H1 (cell line): ENCODE measurements around the gene ADARB2. TPM values are rescaled to one million over a fixed set of nuclear protein-coding genes. Genes with fewer than 3 reads are reported as not detected.

ENCODE experiments used
- CTCF ChIA-PET: fragments of 300-600 bp; sonication (Branson Sonifier 250); formaldehyde crosslinking; loops from one replicate; lab custom pipeline; 2021; ENCODE audit not compliant: partially characterized antibody; lab: Charles Lee
- POLR2A ChIA-PET: fragments of 300-600 bp; sonication (Branson Sonifier 250); formaldehyde crosslinking; loops from one replicate; lab custom pipeline; 2021; ENCODE audit warnings: inconsistent platforms; ENCODE audit not compliant: partially characterized antibody; lab: Charles Lee
- DNase-seq, 2 experiments: peaks; one replicate each; pipeline versions ENCODE4 v3.0.0 to v3.0.0-alpha.2; 2010 to 2022; ENCODE audit warnings: low spot score in 2 of 2, low read depth in 1 of 2, mixed read lengths in 1 of 2
- FAIRE-seq: peaks from 2 replicates; lab custom pipeline; 2011; peaks lifted over from hg19 to GRCh38; lab: Jason Lieb, UNC
- H2AFZ ChIP-seq: 2 replicates; pipeline ENCODE4 v1.8.1; 2012; ENCODE audit warnings: low read length, inconsistent platforms
- H2AK5ac ChIP-seq: 2 replicates; pipeline ENCODE4 v1.6.1; 2013; ENCODE audit warnings: low read depth, low read length
- H2BK120ac ChIP-seq: replicated peaks from 2 replicates; pipeline ENCODE3; 2013; ENCODE audit warnings: low read depth, low read length, inconsistent platforms
- H2BK12ac ChIP-seq: 2 replicates; pipeline ENCODE4 v1.6.1; 2013; ENCODE audit warnings: low read depth, low read length
- H2BK15ac ChIP-seq: 2 replicates; pipeline ENCODE4 v1.6.1; 2013; ENCODE audit warnings: low read length
- H2BK20ac ChIP-seq: 2 replicates; pipeline ENCODE4 v1.6.1; 2013; ENCODE audit warnings: low read length
- H2BK5ac ChIP-seq: 2 replicates; pipeline ENCODE4 v1.6.1; 2013; ENCODE audit warnings: low read depth, low read length
- H3K14ac ChIP-seq: 2 replicates; pipeline ENCODE4 v1.6.1; 2013; ENCODE audit warnings: inconsistent platforms; ENCODE audit not compliant: insufficient read length
- H3K18ac ChIP-seq: 2 replicates; pipeline ENCODE4 v1.6.1; 2013; ENCODE audit warnings: low read length; ENCODE audit errors: extremely low read depth
- H3K23ac ChIP-seq: 2 replicates; pipeline ENCODE4 v1.6.1; 2013; ENCODE audit warnings: inconsistent platforms; ENCODE audit not compliant: insufficient read length
- H3K23me2 ChIP-seq: 2 replicates; pipeline ENCODE4 v1.6.1; 2013; ENCODE audit warnings: low read depth, low read length
- H3K27ac ChIP-seq: 2 replicates; pipeline ENCODE4 v1.6.1; 2011; ENCODE audit warnings: low read depth, low read length, inconsistent platforms
- H3K27me3 ChIP-seq, 4 experiments: replicated peaks in 1 of 4; 1 replicate in 1 of 4; 2 replicates in 3 of 4; pipeline versions ENCODE4 v1.6.1 to v1.8.1; 2011 to 2013; ENCODE audit warnings: low read length in 3 of 4, mild to moderate bottlenecking in 3 of 4, inconsistent platforms in 2 of 4, mixed read lengths in 2 of 4, moderate library complexity in 1 of 4; ENCODE audit not compliant: control insufficient read depth in 3 of 4, insufficient read depth in 3 of 4; ENCODE audit errors: extremely low read depth in 1 of 4
- H3K36me3 ChIP-seq, 4 experiments: 2 replicates each; pipeline versions ENCODE4 v1.6.1 to v1.8.1; 2011 to 2013; ENCODE audit warnings: mild to moderate bottlenecking in 4 of 4, low read length in 3 of 4, moderate library complexity in 2 of 4, control low read depth in 1 of 4, inconsistent platforms in 1 of 4; ENCODE audit not compliant: insufficient read depth in 4 of 4, control insufficient read depth in 2 of 4
- H3K4ac ChIP-seq: replicated peaks from 2 replicates; pipeline ENCODE3; 2013; ENCODE audit warnings: low read length, low read depth, mixed read lengths, inconsistent platforms; ENCODE audit not compliant: insufficient read length
- H3K4me1 ChIP-seq, 4 experiments: replicated peaks in 1 of 4; 1 replicate in 1 of 4; 2 replicates in 3 of 4; pipeline versions ENCODE4 v1.6.1 to v1.8.1; 2011 to 2013; ENCODE audit warnings: low read length in 3 of 4, inconsistent platforms in 2 of 4, mixed read lengths in 1 of 4; ENCODE audit not compliant: insufficient read depth in 4 of 4, control insufficient read depth in 3 of 4
- H3K4me2 ChIP-seq, 2 experiments: 2 replicates each; pipeline versions ENCODE4 v1.6.1 to v1.8.1; 2011 to 2013; ENCODE audit warnings: low read depth in 2 of 2, low read length in 2 of 2, control low read depth in 1 of 2, inconsistent platforms in 1 of 2, mild to moderate bottlenecking in 1 of 2; ENCODE audit not compliant: insufficient read depth in 1 of 2
- H3K4me3 ChIP-seq, 4 experiments: fragments of 200-600, 300-600 bp in 1 of 4; sonication (generic), shearing (Covaris generic), sonication (Bioruptor Twin) in 1 of 4; 2 replicates each; pipeline versions ENCODE4 v1.5.1 to v1.8.1; 2011 to 2016; ENCODE audit warnings: low read length in 4 of 4, low read depth in 3 of 4, control low read depth in 2 of 4, inconsistent platforms in 2 of 4, mild to moderate bottlenecking in 2 of 4, mixed read lengths in 1 of 4, moderate library complexity in 1 of 4; ENCODE audit not compliant: insufficient read depth in 2 of 4; ENCODE audit errors: extremely low read depth in 1 of 4
- H3K56ac ChIP-seq: replicated peaks from 2 replicates; pipeline ENCODE3; 2013; ENCODE audit warnings: low read depth, mild to moderate bottlenecking, mixed read lengths, low read length, inconsistent platforms; ENCODE audit not compliant: insufficient read length
- H3K79me1 ChIP-seq: 2 replicates; pipeline ENCODE4 v1.6.1; 2013; ENCODE audit warnings: low read depth, low read length, control low read depth
- H3K79me2 ChIP-seq, 2 experiments: 2 replicates each; pipeline versions ENCODE4 v1.6.1 to v1.8.1; 2012 to 2013; ENCODE audit warnings: low read length in 2 of 2, mild to moderate bottlenecking in 2 of 2, inconsistent platforms in 1 of 2; ENCODE audit not compliant: insufficient read depth in 2 of 2, control insufficient read depth in 1 of 2
- H3K9ac ChIP-seq, 4 experiments: replicated peaks in 1 of 4; 1 replicate in 1 of 4; 2 replicates in 3 of 4; pipeline versions ENCODE4 v1.6.1 to v1.8.1; 2011 to 2013; ENCODE audit warnings: low read depth in 3 of 4, low read length in 3 of 4, control low read depth in 2 of 4, mild to moderate bottlenecking in 2 of 4, moderate library complexity in 2 of 4, inconsistent platforms in 1 of 4; ENCODE audit errors: extremely low read depth in 1 of 4
- H3K9me3 ChIP-seq, 2 experiments: 2 replicates each; pipeline versions ENCODE4 v1.6.1 to v1.8.1; 2012 to 2013; ENCODE audit warnings: mild to moderate bottlenecking in 2 of 2, moderate library complexity in 2 of 2, control low read depth in 1 of 2, inconsistent platforms in 1 of 2, low read depth in 1 of 2, low read length in 1 of 2, mixed read lengths in 1 of 2; ENCODE audit not compliant: insufficient read depth in 2 of 2
- H4K20me1 ChIP-seq, 2 experiments: replicated peaks in 1 of 2; 2 replicates each; pipeline versions ENCODE3 to v1.8.1; 2011 to 2013; ENCODE audit warnings: inconsistent platforms in 2 of 2, low read length in 2 of 2, mild to moderate bottlenecking in 1 of 2; ENCODE audit not compliant: insufficient read depth in 2 of 2, control insufficient read depth in 1 of 2
- H4K5ac ChIP-seq: 2 replicates; pipeline ENCODE4 v1.6.1; 2013; ENCODE audit warnings: low read length, low read depth, mixed read lengths, inconsistent platforms; ENCODE audit not compliant: insufficient read length
- H4K8ac ChIP-seq: 2 replicates; pipeline ENCODE4 v1.8.0; 2013; ENCODE audit warnings: mild to moderate bottlenecking, moderate library complexity, low read length, inconsistent platforms; ENCODE audit not compliant: insufficient read depth; ENCODE audit errors: extremely low read depth
- H4K91ac ChIP-seq: replicated peaks from 2 replicates; pipeline ENCODE3; 2013; ENCODE audit warnings: low read length, mixed read lengths, inconsistent platforms; ENCODE audit not compliant: insufficient read length
- CBX8 ChIP-seq: fragments of 300-800, 300-1000 bp; sonication (generic); IDR thresholded peaks from 2 replicates; pipeline ENCODE4 v1.7.1; 2016; ENCODE audit warnings: low read depth, low read length, borderline replicate concordance
- CREB1 ChIP-seq: IDR thresholded peaks from 2 replicates; pipeline ENCODE4 v1.6.1; 2012; ENCODE audit warnings: inconsistent platforms
- TAF7 ChIP-seq: optimal IDR thresholded peaks from 2 replicates; pipeline ENCODE3; 2011; ENCODE audit warnings: low read depth, mild to moderate bottlenecking, inconsistent platforms, low read length, moderate library complexity, borderline replicate concordance
- TCF12 ChIP-seq: IDR thresholded peaks from 2 replicates; pipeline ENCODE4 v1.6.1; 2011; ENCODE audit warnings: low read depth, mild to moderate bottlenecking, low read length
- TEAD4 ChIP-seq: IDR thresholded peaks from 2 replicates; pipeline ENCODE4 v1.6.1; 2012; ENCODE audit warnings: low read depth, low read length, inconsistent platforms, mixed read lengths
- WGBS, 2 experiments: shearing (Covaris generic) in 1 of 2; methylation state at CpG; one replicate each; pipeline versions ENCODE4 v1.1.6 to v1.1.7; 2013 to 2015; ENCODE audit warnings: low lambda C conversion rate in 2 of 2, mixed read lengths in 2 of 2, inconsistent platforms in 1 of 2, low coverage in 1 of 2, missing lambda C conversion rate in 1 of 2; ENCODE audit not compliant: insufficient replicate concordance in 2 of 2, insufficient coverage in 1 of 2, insufficient read length in 1 of 2; ENCODE audit errors: extremely low coverage in 1 of 2, missing lambda C conversion rate in 1 of 2; 5-methylcytosine and 5-hydroxymethylcytosine counted together
- polyA plus RNA-seq, 7 experiments: library from polyadenylated mRNA; depleted of rRNA in 3 of 7; stranded (reverse) in 5 of 7; unstranded in 2 of 7; fragments of >200 nt in 5 of 7; fragments of 200-250 nt in 2 of 7; gene quantifications; 1 replicate in 5 of 7; 2 replicates in 1 of 7; 4 replicates in 1 of 7; pipeline versions ENCODE4 v1.2.1 to v1.2.3, GENCODE V29; 2011 to 2013; ENCODE audit warnings: missing spikeins in 2 of 7, mixed read lengths in 2 of 7
- total RNA-seq: library from RNA; stranded (reverse); fragmentation: NEBNext Ultra II Directional; extraction: Animal tissue kit (Norgen Biotek cat#: 25700); gene quantifications from 2 replicates; pipeline ENCODE4 v1.2.1, GENCODE V29; 2021
- TF ChIP-seq, protein P1 (sequence below): IDR thresholded peaks from 2 replicates; pipeline ENCODE4 v1.6.1; 2012; ENCODE audit warnings: inconsistent platforms
- TF ChIP-seq, protein P2 (sequence below): IDR thresholded peaks from 2 replicates; pipeline ENCODE4 v1.6.1; 2011; ENCODE audit warnings: low read depth, mild to moderate bottlenecking, low read length; ENCODE audit not compliant: insufficient read depth

Gene ADARB2
- total and polyA plus RNA-seq, 2 of the 8 experiments (the other 6 are each of a cell fraction or from before 2014, with no cell fraction given), result 2.2 to 2.8 TPM

DNA sequence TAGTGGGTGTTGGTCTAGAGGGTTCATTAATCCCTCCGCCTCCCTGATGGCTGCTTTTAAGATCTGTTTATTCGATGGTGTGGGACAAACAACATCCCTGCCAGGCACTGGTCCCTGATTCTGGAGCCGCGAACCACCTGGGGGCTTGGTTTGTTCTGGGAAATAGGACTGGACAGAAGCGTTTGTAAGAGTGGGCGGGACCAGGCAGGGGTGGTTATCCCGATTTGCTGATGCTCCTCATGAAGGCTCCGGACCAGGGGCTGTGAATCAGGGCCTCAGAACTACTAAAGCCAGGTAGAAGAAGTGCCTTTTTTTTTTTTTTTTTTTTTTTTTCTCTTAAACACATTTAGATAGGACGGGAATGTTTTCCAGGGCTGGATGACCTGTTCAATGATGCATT lies 407.7 kb downstream of the ADARB2 start:
- FAIRE-seq (no peak), DNase-seq (no peak)
- peaks cover 0 to 2% (median 0%) of the 10 kb centered on the region in 4 experiments; a peak in 1 of 7 replicates for H3K4me1 ChIP-seq
- no peak overlapping the region for H2BK20ac ChIP-seq
- no peak for TF ChIP-seq CBX8
- TF ChIP-seq, protein P1, sequence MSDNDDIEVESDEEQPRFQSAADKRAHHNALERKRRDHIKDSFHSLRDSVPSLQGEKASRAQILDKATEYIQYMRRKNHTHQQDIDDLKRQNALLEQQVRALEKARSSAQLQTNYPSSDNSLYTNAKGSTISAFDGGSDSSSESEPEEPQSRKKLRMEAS, result no peak
- no peak for TF ChIP-seq TCF12
- TF ChIP-seq, protein P2, sequence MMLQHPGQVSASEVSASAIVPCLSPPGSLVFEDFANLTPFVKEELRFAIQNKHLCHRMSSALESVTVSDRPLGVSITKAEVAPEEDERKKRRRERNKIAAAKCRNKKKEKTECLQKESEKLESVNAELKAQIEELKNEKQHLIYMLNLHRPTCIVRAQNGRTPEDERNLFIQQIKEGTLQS, result no peak
- no peak for TF ChIP-seq CREB1
- no peak for TF ChIP-seq TEAD4
- no peak for TF ChIP-seq TAF7
- H3K4me3 ChIP-seq, result no peak overlapping the region
- CTCF ChIA-PET, result interaction anchor here (0.7 kb wide), 1 partner anchor 228 kb away, joined by 3 read pairs; no protein-coding TSS in a partner anchor
- no peak overlapping the region for H2BK5ac ChIP-seq
- no peak overlapping the region for H4K5ac ChIP-seq
- no peak overlapping the region for H3K18ac ChIP-seq
- no peak overlapping the region for H3K14ac ChIP-seq
- no peaks in the 10 kb centered on the region for H4K20me1 ChIP-seq
- H3K79me2 ChIP-seq, result no peaks in the 10 kb centered on the region
- no peak overlapping the region for H4K91ac ChIP-seq
- no peak overlapping the region for H2BK120ac ChIP-seq
- POLR2A ChIA-PET, result no interaction called here
- no peak overlapping the region for H3K27ac ChIP-seq
- no peaks in the 10 kb centered on the region for H3K79me1 ChIP-seq
- no peak overlapping the region for H3K9ac ChIP-seq
- no peak overlapping the region for H3K23ac ChIP-seq
- no peaks in the 10 kb centered on the region for H3K23me2 ChIP-seq
- H3K27me3 ChIP-seq, result peaks cover 0 to 2% (median 0%) of the 10 kb centered on the region in 4 experiments; a peak in 2 of 7 replicates
- no peak overlapping the region for H3K56ac ChIP-seq
- 86% methylated on average over 8 of the region's 9 CpGs; no CpG with 5 or more reads in 1 of the 2 experiments for WGBS, 2 experiments
- no peak overlapping the region; the same call in 1 of the 2 replicates for H4K8ac ChIP-seq
- H3K4ac ChIP-seq, result no peak overlapping the region
- H2AK5ac ChIP-seq, result no peak overlapping the region
- H3K36me3 ChIP-seq, result no peaks in the 10 kb centered on the region
- H3K4me2 ChIP-seq, result no peak overlapping the region
- peaks cover 5 to 12% of the 10 kb centered on the region in 2 experiments; a peak in 2 of 4 replicates for H3K9me3 ChIP-seq
- no peak overlapping the region for H2BK15ac ChIP-seq
- H2AFZ ChIP-seq, result no peak overlapping the region
- H2BK12ac ChIP-seq, result no peak overlapping the region
